Activated naive CD4-positive, alpha-beta T cell treated with anti-CD3 and anti-CD28 coated beads, Interleukin-2, amount 50 U/mL, for 72 hours (primary cell): ENCODE measurements around the gene THOC5. TPM values are rescaled to one million over a fixed set of nuclear protein-coding genes. Genes with fewer than 3 reads are reported as not detected.

Source experiments
- ATAC-seq, 2 donors: fragments of 150-1000 bp; cut with Tn5 transposase; 2 replicates each; pipeline ENCODE4 v1.10.0; 2021; ENCODE audit warnings: mild to moderate bottlenecking in 2 of 2, moderate library complexity in 2 of 2
- DNase-seq, 2 donors: peaks; one replicate each; pipeline ENCODE4 v3.0.0; 2021 to 2022; ENCODE audit warnings: low spot score in 2 of 2
- H3K27ac Mint-ChIP-seq, 2 donors: one replicate each; pipeline ENCODE4 v1.8.0; 2022; ENCODE audit warnings: mild to moderate bottlenecking in 2 of 2, mixed read lengths in 2 of 2
- H3K36me3 Mint-ChIP-seq, 2 donors: one replicate each; pipeline ENCODE4 v1.8.0; 2022; ENCODE audit warnings: mixed read lengths in 2 of 2
- H3K9me3 Mint-ChIP-seq, 2 donors: one replicate each; pipeline ENCODE4 v1.8.0; 2022; ENCODE audit warnings: mixed read lengths in 2 of 2
- total RNA-seq, 2 donors: library from RNA; stranded (reverse); gene quantifications; one replicate each; pipeline ENCODE4 v1.2.3, GENCODE V29; 2022

The THOC5 gene
- total RNA-seq, 2 donors from 2014 or later: 50.8 to 82.9 TPM

- ATAC-seq (no peak), DNase-seq (no peak)
- Mint-ChIP-seq H3K27ac (no peak overlapping the region), H3K36me3 (peaks cover 0 to 4% of the 10 kb centered on the region in 2 donors), H3K9me3 (no peaks in the 10 kb centered on the region)
These were observed 80.6 kb downstream of the THOC5 start for GRCh38 chr22:29473001-29473400.

GRCh38 chr22:29470159-29470855 is 83.2 kb downstream of the THOC5 start:
- ATAC-seq (peak; percentile 95 to 97), DNase-seq (peak; percentile 79 to 96)
- no peaks in the 10 kb centered on the region for H3K9me3 Mint-ChIP-seq
- H3K36me3 Mint-ChIP-seq: no peaks in the 10 kb centered on the region
- H3K27ac Mint-ChIP-seq: peak overlapping the region in 1 of 2 donors; percentile 42

GRCh38 chr22:29469755-29470154 is 83.8 kb downstream of the THOC5 start:
- no peak for ATAC-seq
- H3K36me3 Mint-ChIP-seq: no peaks in the 10 kb centered on the region
- peak overlapping the region in 1 of 2 donors; percentile 42 for H3K27ac Mint-ChIP-seq
- DNase-seq: no peak
- no peaks in the 10 kb centered on the region for H3K9me3 Mint-ChIP-seq

GRCh38 chr22:29464581-29464980 is 89.0 kb downstream of the THOC5 start:
- Mint-ChIP-seq H3K36me3 (no peaks in the 10 kb centered on the region), H3K9me3 (no peaks in the 10 kb centered on the region), H3K27ac (no peak overlapping the region)
- DNase-seq (no peak), ATAC-seq (no peak)

- ATAC-seq: no peak
- no peak overlapping the region for H3K27ac Mint-ChIP-seq
These were observed 89.9 kb downstream of the THOC5 start for GRCh38 chr22:29463629-29464028.

GRCh38 chr22:29461263-29461662 is 92.3 kb downstream of the THOC5 start:
- no peaks in the 10 kb centered on the region for H3K36me3 Mint-ChIP-seq
- ATAC-seq: no peak
- no peak overlapping the region for H3K27ac Mint-ChIP-seq
- no peak for DNase-seq
- H3K9me3 Mint-ChIP-seq: no peaks in the 10 kb centered on the region

More at GRCh38 chr22:29463629-29464028, 89.9 kb downstream of the THOC5 start:
- no peaks in the 10 kb centered on the region for H3K9me3 Mint-ChIP-seq
- no peak for DNase-seq
- no peaks in the 10 kb centered on the region for H3K36me3 Mint-ChIP-seq

GRCh38 chr22:29459773-29460172 is 93.8 kb downstream of the THOC5 start:
- Mint-ChIP-seq H3K36me3 (no peaks in the 10 kb centered on the region), H3K9me3 (no peaks in the 10 kb centered on the region), H3K27ac (no peak overlapping the region)
- ATAC-seq (no peak), DNase-seq (no peak)

GRCh38 chr22:29458551-29458950 is 95.0 kb downstream of the THOC5 start:
- DNase-seq: no peak
- no peak for ATAC-seq
- H3K36me3 Mint-ChIP-seq: no peaks in the 10 kb centered on the region
- no peak overlapping the region for H3K27ac Mint-ChIP-seq
- H3K9me3 Mint-ChIP-seq: no peaks in the 10 kb centered on the region

GRCh38 chr22:29457730-29458129 is 95.8 kb downstream of the THOC5 start:
- Mint-ChIP-seq H3K27ac (no peak overlapping the region), H3K36me3 (no peaks in the 10 kb centered on the region), H3K9me3 (no peaks in the 10 kb centered on the region)
- DNase-seq (no peak), ATAC-seq (peak in 1 of 2 donors; percentile 61)

- ATAC-seq (no peak), DNase-seq (no peak)
- Mint-ChIP-seq H3K36me3 (no peaks in the 10 kb centered on the region), H3K27ac (no peak overlapping the region), H3K9me3 (no peaks in the 10 kb centered on the region)
These were observed 97.3 kb downstream of the THOC5 start for GRCh38 chr22:29456211-29456671.

Other genes with a start within 250 kb of the THOC5 start
- gene GAS2L1, start 247.1 kb downstream of the THOC5 start, total RNA-seq: 1 to 10 TPM in 1 of 2 donors, under 1 TPM in 1; 0.36 to 1.5 TPM
- gene RASL10A, start 238.1 kb downstream of the THOC5 start, total RNA-seq: under 1 TPM; 0.20 to 0.78 TPM
- gene AP1B1, start 165.2 kb downstream of the THOC5 start, total RNA-seq: 10 to 100 TPM; 48.9 to 60.4 TPM
- not detected for gene RFPL1, start 115.2 kb downstream of the THOC5 start, total RNA-seq
- gene NEFH, start 73.5 kb downstream of the THOC5 start, total RNA-seq: 1 to 10 TPM in 1 of 2 donors, under 1 TPM in 1; 0.18 to 2.1 TPM
- 10 to 100 TPM; 64.3 to 74.7 TPM for gene NIPSNAP1, start 27.4 kb upstream of the THOC5 start, total RNA-seq
- gene NF2, start 49.9 kb upstream of the THOC5 start, total RNA-seq: 10 to 100 TPM; 30.6 to 45.0 TPM
- under 1 TPM in 1 of 2 donors, not detected in 1; 0.18 TPM for gene CABP7, start 166.2 kb upstream of the THOC5 start, total RNA-seq
- gene ZMAT5, start 213.2 kb upstream of the THOC5 start, total RNA-seq: 10 to 100 TPM; 16.3 to 18.6 TPM
- 100 to 1,000 TPM in 1 of 2 donors, 10 to 100 TPM in 1; 72.2 to 107 TPM for gene UQCR10, start 213.6 kb upstream of the THOC5 start, total RNA-seq